Measurements from ENCODE around the gene METRNL.

The METRNL gene

GRCh38 chr17:83122834-83123233, 43.4 kb downstream of the METRNL start:
- Histone ChIP-seq H3K27me3 (ENCODE audit: low read depth, low read length) (peaks cover 48% of the 10 kb centered on the region), H2AFZ (ENCODE audit: low read depth, low read length) (no peak overlapping the region), H3K36me3 (replicated peaks; ENCODE audit: low read depth, low read length) (no peaks in the 10 kb centered on the region), H3K79me2 (ENCODE audit: low read length) (no peaks in the 10 kb centered on the region), H3K9ac (ENCODE audit: low read length) (no peak overlapping the region), H4K20me1 (ENCODE audit: insufficient read depth, low read length) (peaks cover 3% of the 10 kb centered on the region; the same call in 1 of the 2 replicates), H3K4me3 (ENCODE audit: low read length) (no peak overlapping the region), H3K9me3 (ENCODE audit: insufficient read depth, low read length) (no peaks in the 10 kb centered on the region), H3K27ac (ENCODE audit: low read length) (no peak overlapping the region), H3K4me2 (ENCODE audit: low read length) (no peak overlapping the region), H3K4me1 (ENCODE audit: low read length) (peaks cover 7% of the 10 kb centered on the region)
- TF ChIP-seq, protein P1, sequence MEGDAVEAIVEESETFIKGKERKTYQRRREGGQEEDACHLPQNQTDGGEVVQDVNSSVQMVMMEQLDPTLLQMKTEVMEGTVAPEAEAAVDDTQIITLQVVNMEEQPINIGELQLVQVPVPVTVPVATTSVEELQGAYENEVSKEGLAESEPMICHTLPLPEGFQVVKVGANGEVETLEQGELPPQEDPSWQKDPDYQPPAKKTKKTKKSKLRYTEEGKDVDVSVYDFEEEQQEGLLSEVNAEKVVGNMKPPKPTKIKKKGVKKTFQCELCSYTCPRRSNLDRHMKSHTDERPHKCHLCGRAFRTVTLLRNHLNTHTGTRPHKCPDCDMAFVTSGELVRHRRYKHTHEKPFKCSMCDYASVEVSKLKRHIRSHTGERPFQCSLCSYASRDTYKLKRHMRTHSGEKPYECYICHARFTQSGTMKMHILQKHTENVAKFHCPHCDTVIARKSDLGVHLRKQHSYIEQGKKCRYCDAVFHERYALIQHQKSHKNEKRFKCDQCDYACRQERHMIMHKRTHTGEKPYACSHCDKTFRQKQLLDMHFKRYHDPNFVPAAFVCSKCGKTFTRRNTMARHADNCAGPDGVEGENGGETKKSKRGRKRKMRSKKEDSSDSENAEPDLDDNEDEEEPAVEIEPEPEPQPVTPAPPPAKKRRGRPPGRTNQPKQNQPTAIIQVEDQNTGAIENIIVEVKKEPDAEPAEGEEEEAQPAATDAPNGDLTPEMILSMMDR (IDR thresholded peaks at IDR 0.05; ENCODE audit: low read depth, low read length): no peak
- TF ChIP-seq EZH2phosphoT487 (IDR thresholded peaks at IDR 0.05; ENCODE audit: low read depth): no peak

GRCh38 chr17:83123896-83124801, 44.7 kb downstream of the METRNL start:
- Histone ChIP-seq H3K79me2 (ENCODE audit: low read length) (no peaks in the 10 kb centered on the region), H4K20me1 (ENCODE audit: insufficient read depth, low read length) (peaks cover 3% of the 10 kb centered on the region; the same call in 1 of the 2 replicates), H3K9ac (ENCODE audit: low read length) (no peak overlapping the region), H3K4me2 (ENCODE audit: low read length) (no peak overlapping the region), H3K4me3 (ENCODE audit: low read length) (no peak overlapping the region), H3K27me3 (ENCODE audit: low read depth, low read length) (peaks cover 35% of the 10 kb centered on the region), H3K36me3 (replicated peaks; ENCODE audit: low read depth, low read length) (no peaks in the 10 kb centered on the region), H3K27ac (ENCODE audit: low read length) (no peak overlapping the region), H3K4me1 (ENCODE audit: low read length) (peaks cover 7% of the 10 kb centered on the region), H2AFZ (ENCODE audit: low read depth, low read length) (no peak overlapping the region), H3K9me3 (ENCODE audit: insufficient read depth, low read length) (no peaks in the 10 kb centered on the region)
- TF ChIP-seq, protein P1 (IDR thresholded peaks at IDR 0.05; ENCODE audit: low read depth, low read length): no peak
- TF ChIP-seq EZH2phosphoT487 (IDR thresholded peaks at IDR 0.05; ENCODE audit: low read depth): no peak

GRCh38 chr17:83124871-83125514, 45.6 kb downstream of the METRNL start:
- Histone ChIP-seq H3K27ac (ENCODE audit: low read length) (no peak overlapping the region), H3K27me3 (ENCODE audit: low read depth, low read length) (peaks cover 33% of the 10 kb centered on the region), H3K9ac (ENCODE audit: low read length) (no peak overlapping the region), H3K79me2 (ENCODE audit: low read length) (no peaks in the 10 kb centered on the region), H3K4me1 (ENCODE audit: low read length) (peaks cover 7% of the 10 kb centered on the region), H3K36me3 (replicated peaks; ENCODE audit: low read depth, low read length) (no peaks in the 10 kb centered on the region), H3K9me3 (ENCODE audit: insufficient read depth, low read length) (no peaks in the 10 kb centered on the region), H3K4me2 (ENCODE audit: low read length) (no peak overlapping the region), H4K20me1 (ENCODE audit: insufficient read depth, low read length) (peaks cover 3% of the 10 kb centered on the region; the same call in 1 of the 2 replicates), H2AFZ (ENCODE audit: low read depth, low read length) (no peak overlapping the region), H3K4me3 (ENCODE audit: low read length) (no peak overlapping the region)
- TF ChIP-seq, protein P1 (IDR thresholded peaks at IDR 0.05; ENCODE audit: low read depth, low read length): no peak
- TF ChIP-seq EZH2phosphoT487 (IDR thresholded peaks at IDR 0.05; ENCODE audit: low read depth): no peak
